Lung (tissue), 12 donors: ENCODE data around the gene LBHD2. TPM values are rescaled to one million over a fixed set of nuclear protein-coding genes. Genes with fewer than 3 reads are reported as not detected.

Experiments used
- ATAC-seq: fragments of 200-7000 bp; cut with Tn5 transposase; one replicate; pipeline ENCODE4 v1.9.1; 2020; ENCODE audit warnings: moderate number of reproducible peaks; ENCODE audit not compliant: insufficient read depth, low FRiP score
- DNase-seq, 3 donors: peaks; one replicate each; pipeline ENCODE4 v3.0.0-alpha.2; 2013 to 2017
- H3K27ac ChIP-seq, 2 donors: one replicate each; pipeline ENCODE4 v1.5.1; 2013; ENCODE audit warnings: mild to moderate bottlenecking in 2 of 2, moderate library complexity in 2 of 2, control low read depth in 1 of 2, inconsistent platforms in 1 of 2, low read depth in 1 of 2, low read length in 1 of 2
- H3K27me3 ChIP-seq, 3 donors: one replicate each; pipeline ENCODE4 v1.5.1; 2013; ENCODE audit warnings: low read length in 2 of 3; ENCODE audit not compliant: control insufficient read depth in 3 of 3, insufficient read depth in 3 of 3
- H3K36me3 ChIP-seq, 4 donors: one replicate each; pipeline ENCODE4 v1.5.1; 2013; ENCODE audit warnings: low read length in 4 of 4, mild to moderate bottlenecking in 1 of 4, moderate library complexity in 1 of 4; ENCODE audit not compliant: control insufficient read depth in 4 of 4, insufficient read depth in 4 of 4
- H3K4me1 ChIP-seq, 5 donors: one replicate each; pipeline ENCODE4 v1.5.1; 2013; ENCODE audit warnings: low read length in 5 of 5, mild to moderate bottlenecking in 2 of 5, moderate library complexity in 1 of 5; ENCODE audit not compliant: control insufficient read depth in 5 of 5, insufficient read depth in 5 of 5
- H3K4me3 ChIP-seq: one replicate; pipeline ENCODE4 v1.5.1; 2013; ENCODE audit warnings: mild to moderate bottlenecking, control low read depth, moderate library complexity
- H3K9ac ChIP-seq, 2 donors: one replicate each; pipeline ENCODE4 v1.5.1; 2013; ENCODE audit warnings: low read length in 2 of 2, control low read depth in 1 of 2; ENCODE audit not compliant: insufficient read depth in 1 of 2
- H3K9me3 ChIP-seq, 4 donors: one replicate each; pipeline ENCODE4 v1.5.1; 2013; ENCODE audit warnings: low read length in 3 of 4, mild to moderate bottlenecking in 1 of 4, moderate library complexity in 1 of 4; ENCODE audit not compliant: control insufficient read depth in 4 of 4, insufficient read depth in 3 of 4
- CTCF ChIP-seq: IDR thresholded peaks from 2 replicates; pipeline ENCODE4 v1.5.1; 2012; ENCODE audit warnings: mild to moderate bottlenecking; ENCODE audit errors: control extremely low read depth, extremely low read depth
- WGBS, 2 donors: extraction: QIAGEN DNeasy Blood & Tissue Kit; methylation state at CpG; one replicate each; pipeline ENCODE4 v1.1.7; 2013; 5-methylcytosine and 5-hydroxymethylcytosine counted together
- polyA plus RNA-seq, 2 donors: library from polyadenylated mRNA; stranded (reverse); fragments of 200-250 nt; gene quantifications; one replicate each; pipeline ENCODE4 v1.2.1, GENCODE V29; 2013
- total RNA-seq, 2 donors: library from RNA; depleted of rRNA in 1 of 2; stranded (reverse); fragments of >200 nt in 1 of 2; gene quantifications; one replicate each; pipeline ENCODE4 v1.2.1, GENCODE V29; 2014 to 2021
- donor health status: control.
- donor health status: control.
- donor health status: Bipolar disorder and iron deficiency.
- donor health status: healthy.
- donor health status: DM: yes; HTN: yes; CAD: no.

The LBHD2 gene
- total and polyA plus RNA-seq, 4 donors: 0.08 TPM; not detected in 3

- peaks cover 0 to 30% (median 3%) of the 10 kb centered on the region in 4 donors for H3K36me3 ChIP-seq
- 95 to 98% methylated on average over 16 of the region's 16 CpGs for WGBS, 2 donors
- H3K9ac ChIP-seq: no peak overlapping the region
- H3K4me1 ChIP-seq: peaks cover 0 to 33% (median 7%) of the 10 kb centered on the region in 5 donors
- peaks cover 0 to 8% (median 0%) of the 10 kb centered on the region in 3 donors for H3K27me3 ChIP-seq
- TF ChIP-seq CTCF: no peak
- ATAC-seq (no peak), DNase-seq (no peak)
- H3K27ac ChIP-seq: no peak overlapping the region
- no peaks in the 10 kb centered on the region for H3K9me3 ChIP-seq
- no peak overlapping the region for H3K4me3 ChIP-seq
These were observed 44.0 kb downstream of the LBHD2 start for GRCh38 chr14:103127861-103128598.

- peaks cover 0 to 30% (median 7%) of the 10 kb centered on the region in 5 donors for H3K4me1 ChIP-seq
- TF ChIP-seq CTCF: no peak
- H3K9me3 ChIP-seq: no peaks in the 10 kb centered on the region
- ATAC-seq: no peak
- no peak overlapping the region for H3K27ac ChIP-seq
- no peak overlapping the region for H3K4me3 ChIP-seq
- DNase-seq: no peak
- H3K36me3 ChIP-seq: peaks cover 0 to 37% (median 6%) of the 10 kb centered on the region in 4 donors
- H3K9ac ChIP-seq: no peak overlapping the region
- 77 to 82% methylated on average over 13 of the region's 13 CpGs for WGBS, 2 donors
- peaks cover 0 to 8% (median 0%) of the 10 kb centered on the region in 3 donors for H3K27me3 ChIP-seq
These were observed 44.8 kb downstream of the LBHD2 start for GRCh38 chr14:103128631-103129300.

- peaks cover 0 to 23% (median 7%) of the 10 kb centered on the region in 5 donors for H3K4me1 ChIP-seq
- no peak for ATAC-seq
- no peak overlapping the region for H3K4me3 ChIP-seq
- H3K27me3 ChIP-seq: peaks cover 0 to 4% (median 0%) of the 10 kb centered on the region in 3 donors
- H3K9me3 ChIP-seq: no peaks in the 10 kb centered on the region
- WGBS, 2 donors: 95 to 98% methylated on average over 12 of the region's 12 CpGs
- peak in 1 of 3 donors; percentile 10 for DNase-seq
- TF ChIP-seq CTCF: no peak
- peaks cover 0 to 41% (median 8%) of the 10 kb centered on the region in 4 donors for H3K36me3 ChIP-seq
- H3K9ac ChIP-seq: no peak overlapping the region
- no peak overlapping the region for H3K27ac ChIP-seq
These were observed 45.4 kb downstream of the LBHD2 start for GRCh38 chr14:103129301-103130016.
